ENCODE data around the gene SPATA6L.
A peak's percentile ranks its signal among the peaks of the same experiment; 100 is the strongest.

The SPATA6L gene, protein sequence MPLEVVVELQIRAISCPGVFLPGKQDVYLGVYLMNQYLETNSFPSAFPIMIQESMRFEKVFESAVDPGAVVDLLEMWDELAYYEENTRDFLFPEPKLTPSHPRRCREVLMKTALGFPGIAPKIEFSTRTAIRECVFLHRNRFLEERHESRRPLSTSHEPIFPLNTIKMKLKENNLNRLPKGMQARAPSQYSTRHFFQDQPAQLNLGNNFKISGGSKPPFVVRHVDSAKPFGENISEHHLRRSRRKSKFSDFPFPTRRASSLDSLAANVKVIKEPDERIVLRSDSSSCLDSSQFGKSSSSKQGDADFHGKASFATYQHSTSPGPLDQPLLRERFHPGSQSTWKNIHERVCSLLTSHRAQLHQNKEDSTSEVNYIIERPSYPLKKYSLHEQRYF

DNA sequence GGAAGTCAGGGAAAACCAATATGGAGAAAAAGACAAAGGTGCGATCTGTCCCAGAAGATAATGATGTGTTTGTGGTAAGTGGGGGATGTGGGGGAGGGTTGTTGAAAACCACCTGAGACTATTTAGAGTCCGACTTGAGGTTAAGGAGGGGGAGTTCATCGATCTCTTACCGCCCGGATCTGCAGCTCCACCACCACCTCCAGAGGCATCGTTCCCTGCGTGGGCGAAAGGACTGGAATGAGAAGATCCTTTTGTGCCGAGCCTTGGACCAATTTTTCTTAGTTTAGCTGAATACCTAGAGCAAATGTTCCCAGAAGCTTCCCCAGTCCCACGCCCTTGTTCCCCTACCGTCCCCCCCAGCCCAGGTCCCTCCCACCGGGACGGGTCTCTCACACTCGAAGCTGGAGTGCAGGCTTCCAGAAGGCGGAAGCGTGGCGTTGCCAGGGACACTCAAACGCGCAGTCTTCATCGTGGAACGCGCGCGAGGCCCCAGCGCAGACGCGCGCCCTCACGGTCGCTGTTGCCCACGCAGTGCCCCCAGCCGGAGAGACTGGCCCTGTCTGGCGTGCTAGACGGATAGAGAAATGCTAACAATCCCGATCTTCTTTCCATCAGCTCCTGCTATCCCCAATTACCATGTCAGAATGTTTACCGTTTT lies at the start of gene SPATA6L:
Gene SPATA6L, minus strand, starts transcription at position 439 of the 658 bp plus-strand sequence. Its CDS starts 230 bp downstream, at position 209.
- peak in 56 of 58 donors; percentile 15 to 78 (median 51) for DNase-seq

DNA sequence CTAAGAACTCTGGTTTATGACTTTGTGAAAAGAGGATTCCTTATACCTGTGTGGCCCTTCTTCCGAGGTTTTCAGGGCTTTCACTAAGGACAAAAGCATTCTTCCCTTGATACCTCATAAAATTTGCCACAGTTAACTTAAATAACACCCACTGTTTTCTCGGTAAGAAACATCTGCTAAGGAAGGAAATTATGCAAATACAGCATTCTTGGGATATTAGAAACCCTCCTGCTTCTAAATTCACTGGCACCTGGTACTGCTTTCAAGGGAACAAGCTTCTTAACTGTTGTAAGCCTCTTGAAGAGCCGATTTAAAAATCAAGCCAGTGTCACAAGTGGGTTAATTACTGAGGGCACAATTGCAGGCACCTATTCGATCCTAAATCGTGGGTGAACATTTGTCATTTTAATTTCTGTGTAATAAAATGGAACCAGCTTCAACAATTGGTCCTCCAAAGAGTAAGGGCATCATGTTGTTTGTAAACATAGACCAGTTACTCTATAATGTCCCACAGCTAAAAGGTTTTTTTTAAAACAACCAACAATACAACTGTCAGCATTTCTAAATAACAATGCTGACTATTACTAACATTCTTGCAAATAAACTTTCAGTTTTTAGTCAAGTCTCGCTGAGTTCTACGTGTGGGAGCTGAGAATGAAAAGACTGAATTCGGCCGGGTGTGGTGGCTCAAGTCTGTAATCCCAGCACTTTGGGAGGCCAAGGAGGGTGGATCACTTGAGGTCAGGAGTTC lies 48.2 kb upstream of the SPATA6L start:
- DNase-seq = no peak

DNA sequence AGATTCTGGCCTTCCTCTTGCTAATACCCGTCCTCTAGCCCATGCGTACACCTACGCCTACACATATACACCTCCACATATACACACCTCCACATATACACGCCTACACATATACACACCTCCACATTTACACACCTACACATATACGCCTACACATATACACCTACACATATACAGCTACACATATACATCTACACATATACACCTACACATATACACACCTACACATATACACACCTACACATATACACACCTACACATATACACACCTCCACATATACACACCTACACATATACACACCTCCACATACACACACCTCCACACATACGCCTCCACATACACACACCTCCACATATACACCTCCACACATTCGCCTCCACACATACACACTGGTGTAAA lies 47.6 kb upstream of the SPATA6L start:
- DNase-seq = no peak

DNA sequence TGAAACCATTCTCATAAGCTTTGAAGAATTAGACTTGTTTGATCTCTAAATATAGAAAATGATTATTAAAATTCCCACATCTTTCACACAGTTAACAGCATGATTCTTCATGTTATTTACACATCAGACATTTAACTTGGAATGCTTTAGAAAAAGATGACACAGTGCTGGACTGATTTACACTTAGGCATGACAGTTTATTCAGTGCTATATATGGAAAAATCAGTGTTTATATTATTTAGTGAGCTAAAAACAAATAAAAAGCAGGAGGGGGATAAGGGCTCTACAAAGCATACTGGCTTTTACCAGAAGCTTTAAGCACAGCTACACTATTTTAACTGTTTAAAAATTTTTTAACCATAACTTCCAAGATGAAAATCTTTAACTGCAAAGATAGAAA lies 43.1 kb upstream of the SPATA6L start:
- no peak for DNase-seq

DNA sequence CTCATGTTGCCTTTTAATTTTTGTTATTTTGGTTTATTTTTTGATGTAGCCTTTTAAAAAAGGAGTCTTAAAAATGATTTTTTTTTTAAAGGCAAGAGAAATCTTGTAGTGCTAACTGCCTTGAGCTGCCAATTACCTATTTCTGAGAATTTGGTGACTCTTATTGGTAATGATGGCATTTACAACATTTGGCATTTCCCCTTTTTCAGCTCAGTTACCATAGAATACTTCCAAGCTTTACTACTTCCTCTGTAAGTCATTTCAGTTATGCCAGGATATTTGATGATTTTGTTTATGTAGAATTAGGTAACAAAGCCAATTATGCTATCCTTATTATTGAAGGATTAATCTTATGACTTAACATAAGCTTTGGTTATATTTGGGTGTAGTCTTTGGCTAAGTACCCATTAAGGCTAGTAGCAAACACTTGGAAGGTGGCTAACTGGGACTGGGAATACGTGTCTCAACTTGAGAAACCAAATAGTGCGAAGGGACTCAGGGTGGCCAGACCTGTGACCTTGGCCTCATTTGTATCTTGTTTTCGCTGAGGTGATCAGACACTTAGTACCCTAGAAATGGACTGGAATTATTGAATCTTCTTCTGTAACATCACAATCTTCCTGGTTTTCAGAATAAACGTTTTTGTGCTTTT lies 40.8 kb upstream of the SPATA6L start:
- DNase-seq = no peak

DNA sequence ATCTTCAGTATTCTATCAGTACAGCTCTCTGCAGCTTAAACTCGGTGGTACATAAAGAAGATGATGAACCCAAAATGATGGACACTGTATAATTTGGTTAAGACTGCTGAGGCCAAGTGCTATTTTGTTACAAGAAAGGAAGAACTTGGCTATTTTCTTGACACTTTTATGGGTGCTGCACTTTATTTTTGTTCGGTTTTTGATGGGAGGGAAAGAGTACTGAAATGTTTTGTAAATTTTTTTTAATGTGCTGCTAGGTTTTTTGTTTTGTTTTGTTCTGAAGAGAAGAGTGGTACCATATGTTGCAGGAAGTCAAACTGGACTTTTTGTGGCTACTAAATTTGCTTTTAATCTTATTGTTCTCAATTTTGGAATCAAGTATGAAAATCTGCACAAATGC lies 39.7 kb upstream of the SPATA6L start:
- DNase-seq = no peak

DNA sequence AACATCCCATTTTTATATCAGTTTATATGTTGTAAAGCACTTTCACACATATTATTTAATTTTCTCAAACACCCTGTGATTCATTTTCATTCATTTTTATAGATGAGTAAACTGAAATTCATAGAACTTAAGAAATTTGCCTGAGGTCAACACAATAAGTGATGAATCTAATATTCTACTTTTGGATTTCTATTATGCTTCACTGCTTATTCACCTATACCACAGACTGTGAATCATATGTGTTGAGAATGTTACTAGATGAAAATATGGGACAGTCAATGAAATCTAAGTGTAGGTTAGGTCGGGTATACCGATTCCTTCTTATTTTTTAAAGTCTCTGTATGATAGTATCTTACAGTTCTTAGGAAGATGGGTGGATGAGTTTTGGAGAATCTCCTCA lies 37.8 kb upstream of the SPATA6L start:
- DNase-seq = no peak

DNA sequence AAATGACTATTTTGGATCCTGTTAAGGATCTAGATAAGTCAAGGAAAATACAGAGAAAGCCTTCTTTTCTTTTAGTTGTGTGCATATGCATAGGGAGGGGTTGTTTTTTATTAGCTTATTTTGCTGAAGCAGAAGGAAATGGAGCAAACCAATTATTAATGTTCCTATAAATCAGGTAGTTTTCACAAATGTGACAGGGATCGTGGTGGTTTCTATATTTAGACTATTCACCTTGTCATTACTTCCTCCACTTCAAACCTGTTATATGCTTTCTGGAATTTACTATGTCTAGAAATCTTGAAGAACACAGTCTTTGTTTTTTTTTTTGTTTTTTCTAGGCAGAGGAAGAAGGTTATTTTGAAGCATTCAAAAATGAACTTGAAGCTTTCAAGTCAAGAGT lies 35.2 kb upstream of the SPATA6L start:
- no peak for DNase-seq

DNA sequence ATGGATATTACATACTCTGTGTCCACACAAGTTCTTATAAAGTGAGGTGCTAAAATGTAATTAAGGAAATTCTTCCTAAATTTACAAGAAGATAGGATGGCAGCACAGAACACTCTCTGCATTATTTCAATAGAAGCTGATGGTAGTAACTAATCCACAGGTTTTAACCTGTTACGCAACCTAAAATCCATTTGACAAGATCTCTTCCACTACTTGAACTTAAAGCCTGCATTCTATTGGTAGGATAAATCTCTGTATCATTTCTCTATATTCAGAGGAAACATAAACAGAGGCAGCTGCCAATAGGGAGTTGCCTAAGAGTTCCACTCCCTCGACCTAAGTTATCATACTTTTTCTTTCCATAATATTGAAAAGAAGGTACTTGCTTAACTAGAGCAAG lies 34.7 kb upstream of the SPATA6L start:
- DNase-seq = no peak

DNA sequence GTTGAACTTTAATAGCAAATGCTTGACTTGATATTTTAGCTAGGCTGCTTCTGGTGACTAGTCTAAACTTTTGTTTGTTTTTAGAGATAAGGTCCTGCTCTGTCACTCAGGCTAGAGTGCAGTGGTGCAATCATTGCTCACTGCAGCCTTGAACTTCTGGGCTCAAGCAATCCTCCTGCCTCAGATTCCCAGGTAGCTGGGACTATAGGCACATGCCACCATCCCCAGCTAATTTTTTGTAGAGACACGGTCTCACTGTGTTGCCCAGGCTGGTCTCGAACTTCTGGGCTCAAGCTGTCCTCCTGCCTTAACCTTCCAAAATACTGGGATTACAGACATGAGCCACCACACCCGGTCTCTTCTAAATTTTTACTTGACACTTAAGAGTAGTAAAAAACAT lies 33.8 kb upstream of the SPATA6L start:
- no peak for DNase-seq

DNA sequence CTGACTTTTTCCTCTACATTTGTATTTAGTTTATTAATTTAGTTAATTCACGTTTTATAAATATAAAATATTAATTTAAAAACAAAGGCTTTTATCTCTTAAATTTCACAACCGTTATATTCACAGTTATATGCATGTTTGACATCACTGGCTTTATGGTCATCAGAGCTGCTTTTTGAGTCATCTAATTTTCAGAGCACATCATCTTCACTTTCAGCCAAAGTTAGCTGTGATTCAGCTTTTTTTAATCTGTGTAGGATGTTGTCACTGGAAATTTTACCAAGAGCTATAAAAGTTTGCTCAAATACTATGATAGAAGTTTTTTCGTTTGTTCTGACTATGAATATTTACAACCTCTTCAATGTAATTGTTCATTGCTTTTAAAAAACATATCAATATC lies 25.5 kb upstream of the SPATA6L start:
- no peak for DNase-seq

DNA sequence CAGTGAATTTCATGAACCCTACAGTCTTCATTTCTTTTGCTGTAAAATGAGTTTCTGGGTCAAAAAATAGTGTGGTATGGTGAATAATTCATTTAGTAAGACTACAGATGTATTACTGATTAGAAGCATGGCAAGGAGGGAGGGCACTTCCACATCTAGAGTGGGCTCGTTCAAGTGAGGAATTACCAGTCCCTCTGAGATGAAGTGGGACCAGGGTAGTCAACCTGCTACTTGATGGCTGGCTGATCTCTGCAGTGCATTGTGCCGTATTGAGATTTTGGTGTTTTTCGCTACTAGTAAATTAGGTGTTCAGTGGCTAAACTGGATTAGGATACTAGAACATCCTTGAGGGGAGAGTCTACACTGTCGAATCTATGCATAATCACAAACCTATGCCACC lies 23.9 kb upstream of the SPATA6L start:
- DNase-seq = no peak

DNA sequence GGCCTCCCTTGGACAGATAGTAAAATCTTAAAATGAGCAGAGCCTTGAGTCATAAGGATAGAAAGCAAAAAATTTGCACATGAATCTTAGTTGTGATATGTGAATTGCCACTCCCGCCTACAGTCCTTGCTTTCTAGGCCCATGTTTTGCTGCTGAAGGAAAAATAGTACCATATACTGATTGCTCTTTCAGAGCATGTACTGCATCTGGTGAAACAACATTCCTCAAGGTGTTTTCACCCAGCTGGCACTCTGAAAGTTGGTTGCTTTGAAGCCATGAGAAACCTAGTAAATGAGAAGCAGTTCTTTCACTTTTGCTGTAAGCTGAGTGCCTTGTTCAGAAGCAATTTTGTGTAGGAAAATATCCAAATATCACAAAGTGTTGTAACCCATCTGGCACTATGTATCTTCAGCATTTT lies 23.4 kb upstream of the SPATA6L start:
- peak in 3 of 58 donors; percentile 1 to 39 (median 12) for DNase-seq

DNA sequence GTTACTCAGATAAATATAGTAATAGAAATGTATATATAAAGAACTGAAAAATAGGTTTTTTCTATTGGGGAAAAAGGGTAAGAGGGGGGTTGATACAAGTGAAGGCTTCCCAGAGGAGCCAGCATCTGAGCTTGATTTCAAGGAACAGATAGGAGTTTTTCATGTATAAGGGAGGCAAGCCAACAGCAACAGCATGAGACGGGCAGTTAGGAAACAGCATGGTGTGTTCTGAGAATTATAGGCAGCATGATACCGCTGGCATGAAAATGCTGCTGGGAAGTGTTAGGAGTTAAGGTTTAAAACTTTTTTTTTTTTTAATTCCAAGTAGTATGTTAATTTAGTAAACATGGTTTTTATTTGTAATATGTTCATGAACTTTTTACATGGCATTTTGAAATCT lies 22.7 kb upstream of the SPATA6L start:
- DNase-seq = no peak

DNA sequence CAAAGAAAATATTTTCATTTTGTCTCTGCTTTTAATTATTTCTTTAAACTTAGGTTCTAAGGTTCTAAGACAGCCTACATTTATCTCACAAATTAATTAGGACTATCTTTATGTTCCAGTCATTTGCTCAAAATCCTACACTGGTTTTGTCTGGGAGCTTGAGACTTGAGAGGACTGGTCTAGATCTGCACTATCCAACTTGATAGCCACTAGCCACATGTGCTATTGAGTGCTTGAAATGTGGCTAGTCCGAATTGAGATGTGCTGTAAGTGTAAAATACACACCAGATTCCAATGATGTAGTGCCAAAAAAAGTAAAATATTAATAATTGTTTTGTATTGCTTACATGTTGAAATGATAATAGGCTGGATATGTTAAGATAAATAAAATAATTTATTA lies 20.3 kb upstream of the SPATA6L start:
- no peak for DNase-seq

DNA sequence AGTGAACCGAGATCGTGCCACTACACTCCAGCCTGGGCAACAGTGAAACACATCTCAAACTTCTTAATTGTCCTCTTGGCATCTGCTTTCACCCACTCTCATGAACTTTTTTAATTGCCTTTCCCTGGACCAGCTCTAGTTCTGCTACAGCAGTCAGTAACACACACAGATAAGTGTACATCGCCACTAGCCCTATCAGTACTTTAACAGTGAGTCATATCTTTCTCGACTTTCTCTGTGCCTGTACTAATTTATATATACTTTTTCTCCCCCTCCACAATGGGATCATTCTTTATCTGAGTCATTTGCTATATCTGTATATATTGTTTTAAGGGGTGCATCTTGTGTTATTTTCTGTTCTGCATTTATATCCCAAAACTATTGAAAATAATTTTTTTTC lies 19.8 kb upstream of the SPATA6L start:
- DNase-seq = no peak

DNA sequence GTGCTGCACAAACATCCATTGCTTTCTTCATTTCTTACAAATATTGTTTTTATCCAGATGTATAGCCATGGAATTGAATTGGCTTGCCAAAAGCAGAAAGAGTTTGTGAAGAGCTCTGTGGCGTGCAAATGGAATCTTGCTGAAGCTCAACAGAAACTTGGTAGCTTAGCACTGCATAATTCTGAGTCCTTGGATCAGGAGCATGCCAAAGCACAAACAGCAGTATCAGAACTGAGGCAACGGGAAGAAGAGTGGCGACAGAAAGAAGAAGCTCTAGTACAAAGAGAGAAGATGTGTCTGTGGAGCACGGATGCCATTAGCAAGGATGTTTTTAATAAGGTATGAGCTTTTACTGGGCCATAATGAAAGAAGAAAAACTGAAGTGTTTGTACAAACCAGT lies 18.5 kb upstream of the SPATA6L start:
- DNase-seq = no peak

DNA sequence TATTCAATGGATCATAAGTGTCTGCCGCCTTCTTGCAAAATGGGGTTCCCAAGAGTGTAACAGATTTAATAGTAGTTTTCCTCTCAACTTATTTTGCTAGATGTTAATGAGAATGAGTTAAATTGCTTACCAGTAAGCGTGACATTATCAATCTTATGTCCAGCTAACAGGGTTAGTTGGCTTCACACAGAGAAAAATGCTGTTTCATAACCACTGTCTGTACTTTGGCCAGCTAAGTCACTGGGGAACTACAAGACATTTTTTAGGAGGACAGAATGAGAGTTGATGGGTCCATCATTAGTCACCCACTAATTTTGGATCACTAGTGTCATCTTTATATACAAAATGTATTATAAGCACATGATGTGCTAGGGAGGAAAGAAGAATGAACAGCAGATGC lies 14.5 kb upstream of the SPATA6L start:
- DNase-seq = no peak

DNA sequence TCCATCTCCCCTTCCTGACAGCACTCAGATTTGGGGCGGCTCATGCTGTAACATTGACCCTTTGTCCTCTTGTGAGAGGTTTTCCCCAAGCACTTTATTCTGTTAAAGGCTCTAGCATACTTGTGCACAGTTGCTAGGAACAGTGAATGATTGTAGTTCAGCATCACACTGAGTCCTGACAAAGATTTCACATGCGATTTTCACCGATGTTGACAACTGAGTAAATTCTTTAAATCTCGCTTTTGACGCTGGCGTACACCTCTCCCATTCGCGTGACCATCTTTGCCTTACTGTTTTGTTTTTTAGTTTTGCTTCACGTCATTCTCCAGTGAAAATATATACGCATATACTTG lies 13.9 kb upstream of the SPATA6L start:
- DNase-seq = peak in 3 of 58 donors; percentile 26 to 43 (median 37)

DNA sequence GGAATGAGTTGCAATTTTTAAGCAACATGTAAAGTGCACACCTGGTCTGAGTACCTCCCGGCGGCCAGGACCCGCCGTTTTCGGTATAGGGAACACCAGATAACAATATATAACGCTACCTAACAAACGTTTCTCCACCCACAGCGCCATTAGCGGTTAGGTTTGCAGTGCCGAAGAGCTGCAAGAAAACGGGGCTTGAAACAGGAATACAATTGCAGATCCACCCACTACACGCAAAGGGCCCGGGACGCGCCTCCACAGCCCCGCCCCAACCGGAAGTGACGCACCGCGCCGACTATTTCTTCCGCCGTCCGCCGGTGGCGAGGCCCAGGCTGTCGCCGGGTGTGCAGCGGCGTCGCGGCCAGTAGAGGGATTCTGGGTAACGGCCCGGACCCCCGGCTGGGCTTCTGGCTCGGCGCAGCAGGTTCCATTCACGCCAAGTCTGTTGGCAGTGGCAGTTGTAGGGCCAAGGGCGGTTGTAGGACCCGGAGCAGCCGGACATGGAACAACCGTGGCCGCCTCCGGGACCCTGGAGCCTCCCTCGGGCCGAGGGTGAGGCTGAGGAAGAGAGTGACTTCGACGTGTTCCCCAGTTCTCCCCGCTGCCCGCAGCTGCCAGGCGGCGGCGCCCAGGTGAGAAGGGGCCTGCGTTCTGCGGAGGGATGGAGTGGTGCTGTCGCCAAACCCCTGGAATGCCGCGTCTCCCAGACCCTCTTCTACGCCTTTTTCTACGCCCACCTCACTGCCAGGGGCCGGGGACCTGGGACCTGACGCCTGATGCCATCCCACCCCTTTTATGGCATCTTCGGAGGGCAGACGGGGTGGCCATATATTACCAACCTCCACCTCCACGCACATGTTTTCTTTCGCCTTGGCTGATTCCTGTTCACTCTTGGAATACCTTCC lies 13.2 kb upstream of the SPATA6L start, which contains the start of gene CDC37L1:
Gene CDC37L1, plus strand, starts transcription at position 302 of the 905 bp plus-strand sequence. Its CDS starts 199 bp downstream, at position 501.
- peak; percentile 84 to 99 (median 96) for DNase-seq
